ENCODE results near the gene CTDSPL2. TPM values are rescaled to one million over a fixed set of nuclear protein-coding genes. Genes with fewer than 3 reads are reported as not detected.
"Not testable (repeated sequence)": the region's sequence is repeated elsewhere in the genome, so short reads cannot be mapped to it uniquely, and the experiment has no call there.

Gene CTDSPL2
- total and polyA plus RNA-seq, 5 experiments from 2014 or later = 29.0 to 79.0 (median 41.8) TPM

GRCh38 chr15:44443515-44443914 is 16.1 kb downstream of the CTDSPL2 start:
- POLR2A ChIA-PET = no interaction called here
- H3K4me1 Mint-ChIP-seq = peaks cover 24 to 53% (median 45%) of the 10 kb centered on the region in 4 donors

GRCh38 chr15:44447772-44448376 is 20.4 kb downstream of the CTDSPL2 start:
- Mint-ChIP-seq H3K4me1 (peaks cover 12 to 44% (median 31%) of the 10 kb centered on the region in 4 donors), H3K27me3 (no peaks in the 10 kb centered on the region), H3K9me3 (peaks cover 0 to 4% (median 0%) of the 10 kb centered on the region in 9 donors), H3K27ac (peak overlapping the region in 3 of 10 donors; percentile 9 to 89 (median 21)), H3K4me3 (no peak overlapping the region), H3K36me3 (peaks cover 5 to 34% (median 9%) of the 10 kb centered on the region in 3 donors)
- ATAC-seq (no peak), DNase-seq (no peak)
- POLR2A ChIA-PET = no interaction called here

More at GRCh38 chr15:44443515-44443914, 16.1 kb downstream of the CTDSPL2 start:
- Mint-ChIP-seq H3K27me3 (no peaks in the 10 kb centered on the region), H3K36me3 (peaks cover 5 to 45% (median 21%) of the 10 kb centered on the region in 3 donors), H3K9me3 (peaks cover 0 to 4% (median 0%) of the 10 kb centered on the region in 9 donors), H3K27ac (no peak overlapping the region), H3K4me3 (no peak overlapping the region)
- ATAC-seq (no peak), DNase-seq (no peak)

GRCh38 chr15:44450172-44450571 is 22.7 kb downstream of the CTDSPL2 start:
- Mint-ChIP-seq H3K4me3 (no peak overlapping the region), H3K27me3 (no peaks in the 10 kb centered on the region), H3K9me3 (peaks cover 0 to 2% (median 0%) of the 10 kb centered on the region in 9 donors), H3K27ac (peak overlapping the region in 1 of 10 donors; percentile 51), H3K4me1 (peaks cover 18 to 51% (median 35%) of the 10 kb centered on the region in 4 donors), H3K36me3 (peaks cover 0 to 29% (median 4%) of the 10 kb centered on the region in 3 donors)
- no peak for DNase-seq
- ATAC-seq = no peak
- POLR2A ChIA-PET = no interaction called here

- POLR2A ChIA-PET, H3K9me3 Mint-ChIP-seq, H3K27me3 Mint-ChIP-seq, H3K27ac Mint-ChIP-seq, DNase-seq, H3K4me3 Mint-ChIP-seq, ATAC-seq: not testable (repeated sequence)
- peaks cover 0 to 18% (median 2%) of the 10 kb centered on the region in 3 donors for H3K36me3 Mint-ChIP-seq
- H3K4me1 Mint-ChIP-seq = peaks cover 23 to 60% (median 51%) of the 10 kb centered on the region in 4 donors
These were observed 26.3 kb downstream of the CTDSPL2 start for GRCh38 chr15:44453578-44454283.

- Mint-ChIP-seq H3K27me3 (no peaks in the 10 kb centered on the region), H3K4me3 (no peak overlapping the region), H3K9me3 (peaks cover 0 to 3% (median 0%) of the 10 kb centered on the region in 9 donors), H3K4me1 (peaks cover 19 to 47% (median 38%) of the 10 kb centered on the region in 4 donors), H3K27ac (peak overlapping the region in 4 of 10 donors; percentile 11 to 68 (median 42)), H3K36me3 (peaks cover 0 to 54% (median 5%) of the 10 kb centered on the region in 3 donors)
- DNase-seq (no peak), ATAC-seq (no peak)
- POLR2A ChIA-PET = no interaction called here
These were observed 31.0 kb downstream of the CTDSPL2 start for GRCh38 chr15:44458429-44458828.

- POLR2A ChIA-PET = no interaction called here
- Mint-ChIP-seq H3K36me3 (peaks cover 7 to 58% (median 28%) of the 10 kb centered on the region in 3 donors), H3K4me1 (peaks cover 9 to 35% (median 20%) of the 10 kb centered on the region in 4 donors), H3K9me3 (peaks cover 0 to 5% (median 0%) of the 10 kb centered on the region in 9 donors), H3K27me3 (no peaks in the 10 kb centered on the region), H3K4me3 (no peak overlapping the region), H3K27ac (peak overlapping the region in 4 of 10 donors; percentile 3 to 34 (median 16))
- DNase-seq = no peak
- ATAC-seq = peak in 1 of 2 donors; percentile 58
These were observed 41.4 kb downstream of the CTDSPL2 start for GRCh38 chr15:44468709-44469385.

- Mint-ChIP-seq H3K4me1 (peaks cover 6 to 30% (median 18%) of the 10 kb centered on the region in 4 donors), H3K4me3 (no peak overlapping the region), H3K9me3 (peaks cover 0 to 5% (median 0%) of the 10 kb centered on the region in 9 donors), H3K36me3 (peaks cover 7 to 43% (median 28%) of the 10 kb centered on the region in 3 donors), H3K27me3 (no peaks in the 10 kb centered on the region), H3K27ac (no peak overlapping the region)
- DNase-seq = no peak
- POLR2A ChIA-PET = interaction anchor here (0.7 kb wide), 1 partner anchor 83 kb away, joined by 3 read pairs; no protein-coding TSS in a partner anchor
- no peak for ATAC-seq
These were observed 44.5 kb downstream of the CTDSPL2 start for GRCh38 chr15:44471885-44472455.

- Mint-ChIP-seq H3K4me3 (no peak overlapping the region), H3K9me3 (no peaks in the 10 kb centered on the region), H3K27ac (peak overlapping the region in 1 of 10 donors; percentile 72), H3K4me1 (peaks cover 11 to 37% (median 22%) of the 10 kb centered on the region in 4 donors), H3K27me3 (no peaks in the 10 kb centered on the region), H3K36me3 (peaks cover 0 to 21% (median 4%) of the 10 kb centered on the region in 3 donors)
- no peak for ATAC-seq
- no peak for DNase-seq
- POLR2A ChIA-PET = no interaction called here
These were observed 51.9 kb downstream of the CTDSPL2 start for GRCh38 chr15:44479343-44479742.

GRCh38 chr15:44482090-44482489 is 54.7 kb downstream of the CTDSPL2 start:
- no peak for DNase-seq
- peaks cover 0 to 33% (median 1%) of the 10 kb centered on the region in 3 donors for H3K36me3 Mint-ChIP-seq
- H3K4me3 Mint-ChIP-seq = no peak overlapping the region
- no peak for ATAC-seq
- no peaks in the 10 kb centered on the region for H3K27me3 Mint-ChIP-seq
- H3K4me1 Mint-ChIP-seq = peaks cover 13 to 32% (median 22%) of the 10 kb centered on the region in 4 donors
- peak overlapping the region in 6 of 10 donors; percentile 23 to 71 (median 51) for H3K27ac Mint-ChIP-seq
- H3K9me3 Mint-ChIP-seq = no peaks in the 10 kb centered on the region
- POLR2A ChIA-PET = no interaction called here

- Mint-ChIP-seq H3K9me3 (no peaks in the 10 kb centered on the region), H3K4me1 (peaks cover 9 to 18% (median 15%) of the 10 kb centered on the region in 4 donors), H3K27ac (peak overlapping the region in 6 of 10 donors; percentile 1 to 84 (median 47)), H3K27me3 (no peaks in the 10 kb centered on the region), H3K4me3 (no peak overlapping the region), H3K36me3 (peaks cover 4 to 61% (median 13%) of the 10 kb centered on the region in 3 donors)
- no peak for ATAC-seq
- no peak for DNase-seq
- POLR2A ChIA-PET = no interaction called here
These were observed 58.5 kb downstream of the CTDSPL2 start for GRCh38 chr15:44485880-44486279.

GRCh38 chr15:44489464-44489863 is 62.0 kb downstream of the CTDSPL2 start:
- H3K27ac Mint-ChIP-seq = peak overlapping the region in 8 of 10 donors; percentile 5 to 89 (median 40)
- H3K36me3 Mint-ChIP-seq = peaks cover 4 to 77% (median 18%) of the 10 kb centered on the region in 3 donors
- DNase-seq = no peak
- peak overlapping the region in 1 of 10 donors; percentile 15 for H3K4me3 Mint-ChIP-seq
- H3K4me1 Mint-ChIP-seq = peaks cover 0 to 13% (median 8%) of the 10 kb centered on the region in 4 donors
- H3K27me3 Mint-ChIP-seq = no peaks in the 10 kb centered on the region
- POLR2A ChIA-PET = no interaction called here
- ATAC-seq = no peak
- H3K9me3 Mint-ChIP-seq = no peaks in the 10 kb centered on the region

GRCh38 chr15:44490622-44491021 is 63.2 kb downstream of the CTDSPL2 start:
- no peaks in the 10 kb centered on the region for H3K27me3 Mint-ChIP-seq
- POLR2A ChIA-PET = no interaction called here
- H3K9me3 Mint-ChIP-seq = no peaks in the 10 kb centered on the region
- peak overlapping the region in 3 of 10 donors; percentile 1 to 89 (median 66) for H3K27ac Mint-ChIP-seq
- ATAC-seq = no peak
- DNase-seq = no peak
- peaks cover 0 to 12% (median 8%) of the 10 kb centered on the region in 4 donors for H3K4me1 Mint-ChIP-seq
- H3K4me3 Mint-ChIP-seq = no peak overlapping the region
- peaks cover 4 to 83% (median 18%) of the 10 kb centered on the region in 3 donors for H3K36me3 Mint-ChIP-seq
